ENCODE measurements around the gene BCAS1. TPM values are rescaled to one million over a fixed set of nuclear protein-coding genes. Genes with fewer than 3 reads are reported as not detected.

Gene BCAS1
- total RNA-seq, 5 donors from 2014 or later (not counting 1 experiment from before 2014, with no cell fraction given), result 0.26 to 0.76 (median 0.51) TPM; not detected in 1

GRCh38 chr20:53940360-53940702, 130.1 kb downstream of the BCAS1 start:
- H3K9me3 Mint-ChIP-seq, result no peaks in the 10 kb centered on the region
- DNase-seq (no peak), ATAC-seq (replicated peaks in 1 of 4) (no peak)
- ChIA-PET CTCF (interaction anchor here (0.6 to 3.5 kb wide), 18 partner anchors 9 to 783 kb away, joined by 3 to 29 read pairs (median 4); partner anchors contain the start of gene PFDN4 (in 1 of the 2)), POLR2A (interaction anchor here in 1 of 2 donors (0.9 kb wide), 1 partner anchor 9 kb away, joined by 3 read pairs; no protein-coding TSS in a partner anchor)
- peaks cover 29 to 40% (median 29%) of the 10 kb centered on the region in 3 donors for H3K4me1 Mint-ChIP-seq
- H3K27ac Mint-ChIP-seq, result no peak overlapping the region
- no peaks in the 10 kb centered on the region for H3K27me3 Mint-ChIP-seq
- 51% methylated on average over 3 of the region's 7 CpGs for WGBS (ENCODE audit: insufficient coverage)
- H3K4me3 Mint-ChIP-seq, result no peak overlapping the region
- no peaks in the 10 kb centered on the region for H3K9me3 ChIP-seq
- no peak overlapping the region for H3K4me3 ChIP-seq (ENCODE audit: control insufficient read depth in 1 of 2, extremely low read depth in 1 of 2, low read length in 1 of 2)
- H3K27me3 ChIP-seq (replicated peaks in 1 of 2; ENCODE audit: control insufficient read depth in 2 of 2, extremely low read depth in 1 of 2, insufficient read depth in 2 of 2, low read length in 1 of 2), result no peaks in the 10 kb centered on the region
- H3K36me3 ChIP-seq (ENCODE audit: control insufficient read depth in 2 of 2, extremely low read depth in 1 of 2, insufficient read depth in 1 of 2, low read length in 1 of 2), result no peaks in the 10 kb centered on the region
- H3K4me1 ChIP-seq (ENCODE audit: control insufficient read depth in 1 of 2, extremely low read depth in 1 of 2, insufficient read depth in 2 of 2, low read length in 2 of 2), result peaks cover 7 to 14% of the 10 kb centered on the region in 2 experiments
- no peak overlapping the region for H3K27ac ChIP-seq (ENCODE audit: low read length)
- no peaks in the 10 kb centered on the region for H3K36me3 Mint-ChIP-seq

DNA sequence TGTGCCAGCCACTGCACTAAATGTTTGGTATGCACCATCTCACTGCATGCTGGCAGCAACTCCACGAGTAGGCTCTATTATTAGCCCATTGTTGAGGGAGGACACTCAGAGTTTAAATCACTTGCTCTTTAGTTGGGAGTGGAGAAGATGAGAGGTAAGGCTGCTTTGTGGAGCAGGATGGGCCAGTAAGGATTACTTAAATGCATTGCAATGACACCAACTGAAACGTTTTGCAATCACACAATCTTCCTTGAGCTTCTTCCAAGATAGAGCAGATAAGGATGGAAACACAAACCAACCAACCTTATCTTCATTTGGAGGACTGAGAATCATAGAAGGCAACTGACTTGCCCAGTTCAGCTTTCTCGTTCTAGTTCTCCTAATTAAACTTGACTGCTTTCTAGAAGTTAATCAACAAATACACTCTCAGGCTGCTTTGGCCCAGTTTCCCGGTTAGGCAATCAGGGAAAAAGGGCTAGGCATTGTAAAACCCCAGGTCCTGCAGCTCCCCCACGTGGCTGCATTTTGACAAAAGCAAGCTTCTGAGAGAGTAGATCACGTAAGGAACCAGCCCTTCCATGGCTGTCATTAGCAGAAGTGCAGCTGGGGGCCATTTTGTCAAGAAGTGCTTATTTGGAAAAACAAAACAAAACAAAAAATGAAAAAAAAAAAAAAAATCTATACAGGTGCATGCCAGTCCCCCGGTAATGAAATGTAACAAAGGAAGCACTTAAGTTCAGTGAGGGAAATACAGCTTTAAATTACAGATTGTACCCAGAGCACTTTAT, 130.6 kb downstream of the BCAS1 start:
- Mint-ChIP-seq H3K9me3 (no peaks in the 10 kb centered on the region), H3K27me3 (no peaks in the 10 kb centered on the region), H3K4me1 (peaks cover 34 to 46% (median 35%) of the 10 kb centered on the region in 3 donors), H3K4me3 (no peak overlapping the region), H3K27ac (no peak overlapping the region), H3K36me3 (no peaks in the 10 kb centered on the region)
- WGBS (ENCODE audit: insufficient coverage), result no CpG with 5 or more reads among the region's 7 CpGs
- POLR2A ChIA-PET, result interaction anchor here (0.6 to 1.1 kb wide), 4 partner anchors 10 to 965 kb away, joined by 3 to 4 read pairs (median 3); no protein-coding TSS in a partner anchor
- DNase-seq, result peak; percentile 17 to 77 (median 48)
- Histone ChIP-seq H3K27me3 (replicated peaks in 1 of 2; ENCODE audit: control insufficient read depth in 2 of 2, extremely low read depth in 1 of 2, insufficient read depth in 2 of 2, low read length in 1 of 2) (no peaks in the 10 kb centered on the region), H3K4me3 (ENCODE audit: control insufficient read depth in 1 of 2, extremely low read depth in 1 of 2, low read length in 1 of 2) (no peak overlapping the region), H3K4me1 (ENCODE audit: control insufficient read depth in 1 of 2, extremely low read depth in 1 of 2, insufficient read depth in 2 of 2, low read length in 2 of 2) (peaks cover 12 to 19% of the 10 kb centered on the region in 2 experiments), H3K9me3 (no peaks in the 10 kb centered on the region), H3K27ac (ENCODE audit: low read length) (no peak overlapping the region), H3K36me3 (ENCODE audit: control insufficient read depth in 2 of 2, extremely low read depth in 1 of 2, insufficient read depth in 1 of 2, low read length in 1 of 2) (no peaks in the 10 kb centered on the region)
- CTCF ChIA-PET, result interaction anchor here (0.5 to 3.5 kb wide), 27 partner anchors 9 to 1678 kb away, joined by 3 to 29 read pairs (median 4); partner anchors contain the start of gene PFDN4 (in 1 of the 2)
- ATAC-seq (replicated peaks in 1 of 4), result peak; percentile 58 to 89 (median 64)

DNA sequence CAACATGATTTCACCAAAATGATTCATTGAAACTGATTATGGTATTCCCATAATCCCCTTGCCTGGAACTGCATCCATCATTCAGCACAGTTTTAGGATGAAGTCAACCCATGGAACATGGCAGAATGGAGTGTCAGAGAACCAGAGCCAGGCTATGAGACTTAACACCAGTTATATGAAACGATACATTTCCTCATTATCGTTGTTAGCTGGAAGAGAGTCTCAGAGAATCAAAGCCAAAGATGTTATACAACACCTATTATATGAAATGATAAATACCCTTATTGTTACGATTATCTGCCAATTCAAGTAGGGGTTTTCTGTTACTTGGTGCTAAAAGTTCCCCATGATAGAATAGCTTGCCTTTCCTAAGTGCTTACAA, 131.2 kb downstream of the BCAS1 start:
- Histone ChIP-seq H3K27me3 (replicated peaks in 1 of 2; ENCODE audit: control insufficient read depth in 2 of 2, extremely low read depth in 1 of 2, insufficient read depth in 2 of 2, low read length in 1 of 2) (no peaks in the 10 kb centered on the region), H3K27ac (ENCODE audit: low read length) (no peak overlapping the region), H3K4me1 (ENCODE audit: control insufficient read depth in 1 of 2, extremely low read depth in 1 of 2, insufficient read depth in 2 of 2, low read length in 2 of 2) (peaks cover 17 to 25% of the 10 kb centered on the region in 2 experiments), H3K4me3 (ENCODE audit: control insufficient read depth in 1 of 2, extremely low read depth in 1 of 2, low read length in 1 of 2) (no peak overlapping the region), H3K36me3 (ENCODE audit: control insufficient read depth in 2 of 2, extremely low read depth in 1 of 2, insufficient read depth in 1 of 2, low read length in 1 of 2) (no peaks in the 10 kb centered on the region), H3K9me3 (no peaks in the 10 kb centered on the region)
- WGBS (ENCODE audit: insufficient coverage), result no CpG with 5 or more reads among the region's 3 CpGs
- peaks cover 37 to 51% (median 38%) of the 10 kb centered on the region in 3 donors for H3K4me1 Mint-ChIP-seq
- H3K9me3 Mint-ChIP-seq, result no peaks in the 10 kb centered on the region
- no peak overlapping the region for H3K4me3 Mint-ChIP-seq
- H3K27ac Mint-ChIP-seq, result no peak overlapping the region
- no peaks in the 10 kb centered on the region for H3K36me3 Mint-ChIP-seq
- no peaks in the 10 kb centered on the region for H3K27me3 Mint-ChIP-seq
- ChIA-PET CTCF (interaction anchor here (0.5 to 3.5 kb wide), 11 partner anchors 9 to 1693 kb away, joined by 3 to 29 read pairs (median 5); no protein-coding TSS in a partner anchor), POLR2A (interaction anchor here (0.6 to 1.1 kb wide), 3 partner anchors 10 to 965 kb away, joined by 3 to 4 read pairs (median 3); no protein-coding TSS in a partner anchor)
- DNase-seq (no peak), ATAC-seq (replicated peaks in 1 of 4) (no peak)

DNA sequence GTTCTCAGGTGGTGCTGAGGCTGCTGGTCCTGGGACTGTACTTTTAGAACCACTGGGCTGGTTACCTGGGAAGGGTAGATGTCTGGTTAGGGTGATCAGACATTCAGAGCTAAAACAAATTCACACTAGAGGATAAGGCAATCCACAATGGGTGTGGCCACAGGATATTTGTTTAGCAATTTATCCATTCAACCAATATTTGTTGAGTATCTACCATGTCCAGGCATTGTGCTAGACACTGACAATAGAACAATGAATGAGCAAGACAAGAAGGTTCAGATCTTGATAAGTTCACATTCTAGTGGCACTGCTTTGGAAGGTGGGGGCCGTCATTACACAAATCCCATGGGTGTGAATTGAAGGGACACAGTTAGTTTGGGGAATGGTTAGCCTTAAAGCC, 131.7 kb downstream of the BCAS1 start:
- H3K9me3 Mint-ChIP-seq, result no peaks in the 10 kb centered on the region
- Histone ChIP-seq H3K4me1 (ENCODE audit: control insufficient read depth in 1 of 2, extremely low read depth in 1 of 2, insufficient read depth in 2 of 2, low read length in 2 of 2) (peaks cover 21 to 26% of the 10 kb centered on the region in 2 experiments), H3K36me3 (ENCODE audit: control insufficient read depth in 2 of 2, extremely low read depth in 1 of 2, insufficient read depth in 1 of 2, low read length in 1 of 2) (no peaks in the 10 kb centered on the region), H3K4me3 (ENCODE audit: control insufficient read depth in 1 of 2, extremely low read depth in 1 of 2, low read length in 1 of 2) (no peak overlapping the region), H3K9me3 (no peaks in the 10 kb centered on the region), H3K27me3 (replicated peaks in 1 of 2; ENCODE audit: control insufficient read depth in 2 of 2, extremely low read depth in 1 of 2, insufficient read depth in 2 of 2, low read length in 1 of 2) (no peaks in the 10 kb centered on the region), H3K27ac (ENCODE audit: low read length) (no peak overlapping the region)
- no peak overlapping the region for H3K27ac Mint-ChIP-seq
- ChIA-PET CTCF (interaction anchor here (0.5 to 3.5 kb wide), 7 partner anchors 8 to 1692 kb away, joined by 3 to 29 read pairs (median 5); no protein-coding TSS in a partner anchor), POLR2A (interaction anchor here in 1 of 2 donors (1.1 kb wide), 1 partner anchor 964 kb away, joined by 4 read pairs; no protein-coding TSS in a partner anchor)
- H3K4me1 Mint-ChIP-seq, result peaks cover 37 to 51% (median 38%) of the 10 kb centered on the region in 3 donors
- no peak overlapping the region for H3K4me3 Mint-ChIP-seq
- no peak for DNase-seq
- no CpG with 5 or more reads among the region's 1 CpG for WGBS (ENCODE audit: insufficient coverage)
- no peaks in the 10 kb centered on the region for H3K27me3 Mint-ChIP-seq
- H3K36me3 Mint-ChIP-seq, result no peaks in the 10 kb centered on the region
- ATAC-seq (replicated peaks in 1 of 4), result no peak

- no peaks in the 10 kb centered on the region for H3K9me3 Mint-ChIP-seq
- Histone ChIP-seq H3K9me3 (no peaks in the 10 kb centered on the region), H3K27ac (ENCODE audit: low read length) (no peak overlapping the region), H3K4me1 (ENCODE audit: control insufficient read depth in 1 of 2, extremely low read depth in 1 of 2, insufficient read depth in 2 of 2, low read length in 2 of 2) (peaks cover 26 to 27% of the 10 kb centered on the region in 2 experiments), H3K36me3 (ENCODE audit: control insufficient read depth in 2 of 2, extremely low read depth in 1 of 2, insufficient read depth in 1 of 2, low read length in 1 of 2) (no peaks in the 10 kb centered on the region), H3K4me3 (ENCODE audit: control insufficient read depth in 1 of 2, extremely low read depth in 1 of 2, low read length in 1 of 2) (no peak overlapping the region), H3K27me3 (replicated peaks in 1 of 2; ENCODE audit: control insufficient read depth in 2 of 2, extremely low read depth in 1 of 2, insufficient read depth in 2 of 2, low read length in 1 of 2) (no peaks in the 10 kb centered on the region)
- 98% methylated on average over 5 of the region's 5 CpGs for WGBS (ENCODE audit: insufficient coverage)
- no peaks in the 10 kb centered on the region for H3K36me3 Mint-ChIP-seq
- CTCF ChIA-PET, result interaction anchor here (0.6 to 3.5 kb wide), 4 partner anchors 20 to 359 kb away, joined by 3 to 29 read pairs (median 12); no protein-coding TSS in a partner anchor
- H3K27me3 Mint-ChIP-seq, result no peaks in the 10 kb centered on the region
- ATAC-seq (replicated peaks in 1 of 4), result no peak
- H3K27ac Mint-ChIP-seq, result peak overlapping the region; percentile 2 to 34
- DNase-seq, result no peak
- no peak overlapping the region for H3K4me3 Mint-ChIP-seq
- peaks cover 39 to 53% (median 46%) of the 10 kb centered on the region in 3 donors for H3K4me1 Mint-ChIP-seq
- POLR2A ChIA-PET, result interaction anchor here in 1 of 2 donors (0.6 kb wide), 1 partner anchor 30 kb away, joined by 4 read pairs; no protein-coding TSS in a partner anchor
These were observed 132.4 kb downstream of the BCAS1 start for GRCh38 chr20:53937929-53938367.

- ChIA-PET CTCF (interaction anchor here in 1 of 2 donors (3.5 kb wide), 1 partner anchor 358 kb away, joined by 29 read pairs; no protein-coding TSS in a partner anchor), POLR2A (interaction anchor here in 1 of 2 donors (0.6 kb wide), 1 partner anchor 30 kb away, joined by 4 read pairs; no protein-coding TSS in a partner anchor)
- Histone ChIP-seq H3K27me3 (replicated peaks in 1 of 2; ENCODE audit: control insufficient read depth in 2 of 2, extremely low read depth in 1 of 2, insufficient read depth in 2 of 2, low read length in 1 of 2) (no peaks in the 10 kb centered on the region), H3K36me3 (ENCODE audit: control insufficient read depth in 2 of 2, extremely low read depth in 1 of 2, insufficient read depth in 1 of 2, low read length in 1 of 2) (no peaks in the 10 kb centered on the region), H3K27ac (ENCODE audit: low read length) (no peak overlapping the region), H3K4me1 (ENCODE audit: control insufficient read depth in 1 of 2, extremely low read depth in 1 of 2, insufficient read depth in 2 of 2, low read length in 2 of 2) (peaks cover 26 to 27% of the 10 kb centered on the region in 2 experiments), H3K4me3 (ENCODE audit: control insufficient read depth in 1 of 2, extremely low read depth in 1 of 2, low read length in 1 of 2) (no peak overlapping the region), H3K9me3 (no peaks in the 10 kb centered on the region)
- no peak overlapping the region for H3K4me3 Mint-ChIP-seq
- 96% methylated on average over 3 of the region's 5 CpGs for WGBS (ENCODE audit: insufficient coverage)
- H3K4me1 Mint-ChIP-seq, result peaks cover 37 to 54% (median 47%) of the 10 kb centered on the region in 3 donors
- no peak for ATAC-seq (replicated peaks in 1 of 4)
- no peak for DNase-seq
- H3K27me3 Mint-ChIP-seq, result no peaks in the 10 kb centered on the region
- no peaks in the 10 kb centered on the region for H3K36me3 Mint-ChIP-seq
- peak overlapping the region in 1 of 2 donors; percentile 34 for H3K27ac Mint-ChIP-seq
- H3K9me3 Mint-ChIP-seq, result no peaks in the 10 kb centered on the region
These were observed 133.1 kb downstream of the BCAS1 start for GRCh38 chr20:53937339-53937741.

Data from T-cell (primary cell).